Mesenteric fat pad (tissue), 1 donor: ENCODE data around the gene MSMP. TPM values are rescaled to one million over a fixed set of nuclear protein-coding genes. Genes with fewer than 3 reads are reported as not detected.

ENCODE experiments used
- DNase-seq: peaks from one replicate; pipeline ENCODE4 v3.0.0-alpha.2; 2020; ENCODE audit warnings: low spot score
- total RNA-seq: library from RNA; stranded (reverse); fragmentation: NEBNext Ultra II Directional; extraction: Animal tissue kit (Norgen Biotek cat#: 25700); gene quantifications from one replicate; pipeline ENCODE4 v1.2.1, GENCODE V29; 2021
- donor health status: DM: yes; HTN: yes; CAD: no.

Gene MSMP
- total RNA-seq, 1 donor from 2014 or later = not detected

GRCh38 chr9:35723426-35723825, 30.6 kb downstream of the MSMP start:
- DNase-seq = no peak

GRCh38 chr9:35719546-35719945, 34.5 kb downstream of the MSMP start:
- DNase-seq = no peak

- peak; percentile 71 for DNase-seq
Observed at GRCh38 chr9:35718721-35719511, 35.2 kb downstream of the MSMP start.

GRCh38 chr9:35717132-35717870, 36.8 kb downstream of the MSMP start:
- peak; percentile 78 for DNase-seq

GRCh38 chr9:35716230-35716629, 37.8 kb downstream of the MSMP start:
- peak; percentile 64 for DNase-seq

GRCh38 chr9:35714579-35715252, 39.4 kb downstream of the MSMP start:
- DNase-seq = peak; percentile 81

- DNase-seq = peak; percentile 68
Observed at GRCh38 chr9:35714123-35714522, 40.0 kb downstream of the MSMP start.

GRCh38 chr9:35713578-35713977, 40.5 kb downstream of the MSMP start:
- DNase-seq = no peak

GRCh38 chr9:35712762-35713400, 41.2 kb downstream of the MSMP start:
- DNase-seq = peak; percentile 62

GRCh38 chr9:35711501-35712428, 42.3 kb downstream of the MSMP start:
- DNase-seq = peak; percentile 85

- DNase-seq = peak; percentile 65
Observed at GRCh38 chr9:35710818-35711500, 43.1 kb downstream of the MSMP start.

GRCh38 chr9:35708146-35708545, 45.9 kb downstream of the MSMP start:
- DNase-seq = no peak

GRCh38 chr9:35706951-35707350, 47.1 kb downstream of the MSMP start:
- DNase-seq = no peak

GRCh38 chr9:35705836-35706430, 48.1 kb downstream of the MSMP start:
- no peak for DNase-seq

- no peak for DNase-seq
Observed at GRCh38 chr9:35705372-35705771, 48.7 kb downstream of the MSMP start.

- no peak for DNase-seq
Observed at GRCh38 chr9:35703906-35704672, 50.0 kb downstream of the MSMP start.
